GM21825 (cell line): ENCODE data around the gene FADS1.
A peak's percentile ranks its signal among the peaks of the same experiment; 100 is the strongest.

Source experiments
- ATAC-seq: cut with Tn5 transposase; IDR thresholded peaks from one replicate; pipeline ENCODE4 v1.9.1; 2021; ENCODE audit warnings: mild to moderate bottlenecking, moderate library complexity; ENCODE audit not compliant: unreplicated experiment

Gene FADS1

GRCh38 chr11:61816736-61817455, at the start of gene FADS1:
Gene FADS1 (minus strand): TSS chr11:61817003. CDS start chr11:61816929, 74 bp downstream.
- ATAC-seq, result peak; percentile 59

- ATAC-seq, result no peak
These were observed 49.6 kb upstream of the FADS1 start for GRCh38 chr11:61866231-61866957.

GRCh38 chr11:61864814-61865775, 48.3 kb upstream of the FADS1 start:
- no peak for ATAC-seq

GRCh38 chr11:61863548-61864081, 46.8 kb upstream of the FADS1 start:
- ATAC-seq, result no peak

GRCh38 chr11:61862714-61863547, 46.1 kb upstream of the FADS1 start:
- ATAC-seq, result no peak

GRCh38 chr11:61861634-61862033, 44.8 kb upstream of the FADS1 start:
- no peak for ATAC-seq

- no peak for ATAC-seq
These were observed 43.5 kb upstream of the FADS1 start for GRCh38 chr11:61860054-61860903.

GRCh38 chr11:61855939-61856680, 39.3 kb upstream of the FADS1 start:
- no peak for ATAC-seq

GRCh38 chr11:61854966-61855714, 38.3 kb upstream of the FADS1 start:
- no peak for ATAC-seq

GRCh38 chr11:61854206-61854895, 37.5 kb upstream of the FADS1 start:
- no peak for ATAC-seq

GRCh38 chr11:61853698-61854169, 36.9 kb upstream of the FADS1 start:
- no peak for ATAC-seq

- no peak for ATAC-seq
These were observed 35.1 kb upstream of the FADS1 start for GRCh38 chr11:61851900-61852295.

- no peak for ATAC-seq
These were observed 34.5 kb upstream of the FADS1 start for GRCh38 chr11:61851113-61851899.

GRCh38 chr11:61850687-61851086, 33.9 kb upstream of the FADS1 start:
- no peak for ATAC-seq

- no peak for ATAC-seq
These were observed 31.8 kb upstream of the FADS1 start for GRCh38 chr11:61848631-61849030.

GRCh38 chr11:61847914-61848581, 31.2 kb upstream of the FADS1 start:
- no peak for ATAC-seq
